Suprapubic skin (tissue), 4 donors: ENCODE results near the gene NPEPL1.

ENCODE experiments used
- EP300 ChIP-seq: sonication (generic); formaldehyde crosslinking; IDR thresholded peaks from one replicate; pipeline ENCODE4 v1.6.1; 2017; ENCODE audit warnings: antibody characterized with exemption
- POLR2A ChIP-seq, 2 donors: fragments of 450-650 bp; IDR thresholded peaks; one replicate each; pipeline ENCODE4 v1.6.1; 2017; ENCODE audit warnings: antibody characterized with exemption in 2 of 2, mild to moderate bottlenecking in 2 of 2, moderate library complexity in 2 of 2
- POLR2AphosphoS5 ChIP-seq, 3 donors: sonication (generic); formaldehyde crosslinking; IDR thresholded peaks; one replicate each; pipeline ENCODE4 v1.6.1; 2017; ENCODE audit warnings: antibody characterized with exemption in 3 of 3
- TF ChIP-seq, protein P1 (sequence below), 2 donors: fragments of 200-600 bp in 1 of 2; fragments of 450-650 bp in 1 of 2; sonication (generic) in 1 of 2; IDR thresholded peaks; one replicate each; pipeline ENCODE4 v1.5.1; 2016 to 2019; ENCODE audit warnings: antibody characterized with exemption in 2 of 2, mild to moderate bottlenecking in 1 of 2, moderate library complexity in 1 of 2

DNA sequence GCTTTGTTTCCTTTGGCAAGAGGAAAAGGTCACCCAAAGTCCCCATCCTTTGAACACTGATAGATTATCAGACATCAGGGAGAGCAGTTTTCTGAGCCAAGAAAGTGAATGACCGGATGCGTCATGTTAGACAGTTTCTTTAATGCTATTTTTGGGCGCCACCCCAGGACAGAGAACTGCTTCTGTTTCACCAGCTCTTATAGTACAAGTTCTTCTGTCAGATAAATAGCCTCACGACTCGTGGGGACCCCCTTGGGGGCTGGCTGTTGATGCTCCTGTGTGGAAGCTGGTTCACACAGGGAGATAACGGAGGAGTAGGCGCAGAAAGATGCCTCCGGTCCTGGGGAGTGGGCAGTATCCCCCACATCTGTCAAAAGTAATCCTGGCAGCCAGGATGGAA is 54.6 kb downstream of the NPEPL1 start:
- TF ChIP-seq EP300 (no peak), POLR2A (IDR thresholded peaks at IDR 0.05) (no peak), POLR2AphosphoS5 (IDR thresholded peaks at IDR 0.05) (no peak)
- TF ChIP-seq, protein P1, sequence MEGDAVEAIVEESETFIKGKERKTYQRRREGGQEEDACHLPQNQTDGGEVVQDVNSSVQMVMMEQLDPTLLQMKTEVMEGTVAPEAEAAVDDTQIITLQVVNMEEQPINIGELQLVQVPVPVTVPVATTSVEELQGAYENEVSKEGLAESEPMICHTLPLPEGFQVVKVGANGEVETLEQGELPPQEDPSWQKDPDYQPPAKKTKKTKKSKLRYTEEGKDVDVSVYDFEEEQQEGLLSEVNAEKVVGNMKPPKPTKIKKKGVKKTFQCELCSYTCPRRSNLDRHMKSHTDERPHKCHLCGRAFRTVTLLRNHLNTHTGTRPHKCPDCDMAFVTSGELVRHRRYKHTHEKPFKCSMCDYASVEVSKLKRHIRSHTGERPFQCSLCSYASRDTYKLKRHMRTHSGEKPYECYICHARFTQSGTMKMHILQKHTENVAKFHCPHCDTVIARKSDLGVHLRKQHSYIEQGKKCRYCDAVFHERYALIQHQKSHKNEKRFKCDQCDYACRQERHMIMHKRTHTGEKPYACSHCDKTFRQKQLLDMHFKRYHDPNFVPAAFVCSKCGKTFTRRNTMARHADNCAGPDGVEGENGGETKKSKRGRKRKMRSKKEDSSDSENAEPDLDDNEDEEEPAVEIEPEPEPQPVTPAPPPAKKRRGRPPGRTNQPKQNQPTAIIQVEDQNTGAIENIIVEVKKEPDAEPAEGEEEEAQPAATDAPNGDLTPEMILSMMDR (IDR thresholded peaks at IDR 0.05) = no peak
